HG03460 (cell line): Measurements from ENCODE around the gene USP28.
A peak's percentile ranks its signal among the peaks of the same experiment; 100 is the strongest.
"Not testable (repeated sequence)": the region's sequence is repeated elsewhere in the genome, so short reads cannot be mapped to it uniquely, and the experiment has no call there.

Experiments
- ATAC-seq: cut with Tn5 transposase; IDR thresholded peaks from one replicate; pipeline ENCODE4 v1.9.1; 2021; ENCODE audit not compliant: unreplicated experiment

USP28 gene

GRCh38 chr11:113779496-113779895, 95.9 kb downstream of the USP28 start, which contains the start of gene CLDN25:
Gene CLDN25 (plus strand): TSS chr11:113779796. CDS start chr11:113779796, 0 bp downstream.
- no peak for ATAC-seq

GRCh38 chr11:113778111-113778910, 97.1 kb downstream of the USP28 start:
- no peak for ATAC-seq

GRCh38 chr11:113774174-113774503, 101.2 kb downstream of the USP28 start:
- no peak for ATAC-seq

- ATAC-seq, result peak; percentile 97
Measured at GRCh38 chr11:113773416-113774173, 101.8 kb downstream of the USP28 start, which contains the start of gene ZW10. Gene ZW10 (minus strand): TSS chr11:113773692. CDS start chr11:113773666, 26 bp downstream.

GRCh38 chr11:113773092-113773415, 102.3 kb downstream of the USP28 start:
- ATAC-seq, result peak; percentile 9

- no peak for ATAC-seq
Measured at GRCh38 chr11:113771964-113772363, 103.4 kb downstream of the USP28 start.

- ATAC-seq, result no peak
Measured at GRCh38 chr11:113764527-113765219, 110.7 kb downstream of the USP28 start.

- not testable (repeated sequence) for ATAC-seq
Measured at GRCh38 chr11:113763040-113763439, 112.3 kb downstream of the USP28 start.

GRCh38 chr11:113760241-113760640, 115.1 kb downstream of the USP28 start:
- ATAC-seq, result no peak

GRCh38 chr11:113752932-113753331, 122.4 kb downstream of the USP28 start:
- ATAC-seq, result no peak
